Nephron (organoid): ENCODE measurements around the gene OR52E2.

Experiments
- H3K27ac Mint-ChIP-seq, 3 experiments: 2 replicates each; pipeline ENCODE4 v1.8.0; 2020; ENCODE audit warnings: mixed read lengths in 3 of 3, mild to moderate bottlenecking in 2 of 3, moderate library complexity in 1 of 3
- H3K27me3 Mint-ChIP-seq: 2 replicates; pipeline ENCODE4 v1.8.0; 2021; ENCODE audit warnings: low read depth, mild to moderate bottlenecking, moderate library complexity, mixed read lengths
- H3K36me3 Mint-ChIP-seq: 2 replicates; pipeline ENCODE4 v1.8.0; 2020; ENCODE audit warnings: low read depth, mixed read lengths
- H3K4me1 Mint-ChIP-seq: 2 replicates; pipeline ENCODE4 v1.8.0; 2020; ENCODE audit warnings: mixed read lengths
- H3K4me3 Mint-ChIP-seq, 3 experiments: 2 replicates each; pipeline ENCODE4 v1.8.0; 2020; ENCODE audit warnings: mild to moderate bottlenecking in 3 of 3, mixed read lengths in 3 of 3, moderate library complexity in 2 of 3
- H3K9me3 Mint-ChIP-seq: 2 replicates; pipeline ENCODE4 v1.8.0; 2020; ENCODE audit warnings: mixed read lengths
- TF ChIP-seq, protein P1 (sequence below), 3 experiments: fragments of 200-600 bp; sonication (generic); IDR thresholded peaks; one replicate each; pipeline ENCODE4 v1.5.0; 2021; ENCODE audit warnings: antibody characterized with exemption in 3 of 3; ENCODE audit not compliant: unreplicated experiment in 3 of 3

Gene OR52E2

DNA sequence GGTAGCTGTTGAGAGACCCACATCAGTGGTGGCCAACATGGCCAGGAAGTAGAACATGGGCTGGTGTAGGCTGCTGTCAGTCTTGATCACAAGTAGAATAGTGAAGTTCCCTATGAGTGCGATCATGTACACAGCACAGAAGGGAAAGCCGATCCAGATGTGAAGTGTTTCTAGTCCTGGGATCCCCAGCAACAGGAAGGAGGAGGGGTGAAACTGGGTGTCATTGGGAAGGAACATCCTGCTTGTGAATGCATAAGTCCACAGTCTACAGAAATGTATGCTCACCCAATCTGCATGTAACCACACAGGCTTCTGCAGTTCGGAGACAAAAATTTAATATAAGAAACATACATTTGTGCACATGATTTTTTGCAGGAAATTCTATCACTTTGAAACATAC, at the start of gene OR52E2:
TSS of gene OR52E2 (minus strand) at position 237 of the 400 bp plus-strand sequence. CDS start at position 237, 0 bp downstream.
- TF ChIP-seq, protein P1, sequence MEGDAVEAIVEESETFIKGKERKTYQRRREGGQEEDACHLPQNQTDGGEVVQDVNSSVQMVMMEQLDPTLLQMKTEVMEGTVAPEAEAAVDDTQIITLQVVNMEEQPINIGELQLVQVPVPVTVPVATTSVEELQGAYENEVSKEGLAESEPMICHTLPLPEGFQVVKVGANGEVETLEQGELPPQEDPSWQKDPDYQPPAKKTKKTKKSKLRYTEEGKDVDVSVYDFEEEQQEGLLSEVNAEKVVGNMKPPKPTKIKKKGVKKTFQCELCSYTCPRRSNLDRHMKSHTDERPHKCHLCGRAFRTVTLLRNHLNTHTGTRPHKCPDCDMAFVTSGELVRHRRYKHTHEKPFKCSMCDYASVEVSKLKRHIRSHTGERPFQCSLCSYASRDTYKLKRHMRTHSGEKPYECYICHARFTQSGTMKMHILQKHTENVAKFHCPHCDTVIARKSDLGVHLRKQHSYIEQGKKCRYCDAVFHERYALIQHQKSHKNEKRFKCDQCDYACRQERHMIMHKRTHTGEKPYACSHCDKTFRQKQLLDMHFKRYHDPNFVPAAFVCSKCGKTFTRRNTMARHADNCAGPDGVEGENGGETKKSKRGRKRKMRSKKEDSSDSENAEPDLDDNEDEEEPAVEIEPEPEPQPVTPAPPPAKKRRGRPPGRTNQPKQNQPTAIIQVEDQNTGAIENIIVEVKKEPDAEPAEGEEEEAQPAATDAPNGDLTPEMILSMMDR (IDR thresholded peaks at IDR 0.05; ENCODE audit: unreplicated experiment in 3 of 3) = no peak
- no peaks in the 10 kb centered on the region for H3K36me3 Mint-ChIP-seq
- no peaks in the 10 kb centered on the region for H3K9me3 Mint-ChIP-seq
- H3K4me3 Mint-ChIP-seq = no peak within 1 kb of the TSS
- no peak within 1 kb of the TSS for H3K27ac Mint-ChIP-seq
- peaks cover 5% of the 10 kb centered on the region for H3K4me1 Mint-ChIP-seq
- H3K27me3 Mint-ChIP-seq = no peaks in the 10 kb centered on the region

DNA sequence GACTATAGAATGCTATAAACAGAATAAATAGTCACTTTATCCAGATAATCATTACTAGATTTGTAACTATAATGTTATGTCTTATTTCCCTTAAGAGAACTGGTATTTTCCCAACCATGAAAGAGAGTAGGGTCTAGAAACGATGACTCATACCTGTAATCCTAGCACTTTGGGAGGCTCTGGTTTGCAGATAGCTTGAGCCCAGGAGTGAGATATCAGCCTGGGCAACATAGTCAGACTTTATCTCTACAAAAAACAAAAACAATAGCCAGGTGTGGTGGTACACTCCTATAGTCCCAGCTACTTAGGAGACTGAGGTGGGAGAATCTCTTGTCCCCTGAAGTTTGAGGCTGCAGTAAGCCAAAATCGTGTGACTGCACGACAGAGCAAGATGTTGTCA, 47.9 kb upstream of the OR52E2 start:
- Mint-ChIP-seq H3K4me1 (peaks cover 5% of the 10 kb centered on the region), H3K36me3 (no peaks in the 10 kb centered on the region), H3K27ac (no peak overlapping the region), H3K9me3 (no peaks in the 10 kb centered on the region), H3K27me3 (no peaks in the 10 kb centered on the region), H3K4me3 (no peak overlapping the region)
- TF ChIP-seq, protein P1 (IDR thresholded peaks at IDR 0.05; ENCODE audit: unreplicated experiment in 3 of 3) = no peak

DNA sequence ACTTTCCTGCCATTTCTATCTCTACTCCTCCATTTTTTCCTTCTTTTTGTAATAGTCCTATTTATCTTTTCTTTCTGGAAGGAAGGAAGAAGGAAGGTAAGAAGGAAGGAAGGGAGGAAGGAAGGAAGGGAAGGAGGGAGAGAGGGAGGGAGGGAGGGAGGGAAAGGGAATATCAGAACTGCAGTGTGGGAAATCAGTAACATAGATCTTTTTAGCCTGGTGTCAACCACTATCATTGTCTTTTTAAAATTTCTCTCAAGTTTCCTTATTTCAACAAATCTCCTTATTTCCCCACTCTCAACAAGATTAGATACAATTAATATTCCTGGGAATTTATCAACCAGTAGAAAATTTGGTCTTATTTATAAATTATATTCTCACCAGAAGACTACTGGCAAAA, 43.6 kb upstream of the OR52E2 start:
- Mint-ChIP-seq H3K27me3 (no peaks in the 10 kb centered on the region), H3K27ac (no peak overlapping the region), H3K4me1 (peaks cover 8% of the 10 kb centered on the region), H3K36me3 (no peaks in the 10 kb centered on the region), H3K9me3 (no peaks in the 10 kb centered on the region), H3K4me3 (no peak overlapping the region)
- TF ChIP-seq, protein P1 (IDR thresholded peaks at IDR 0.05; ENCODE audit: unreplicated experiment in 3 of 3) = no peak

DNA sequence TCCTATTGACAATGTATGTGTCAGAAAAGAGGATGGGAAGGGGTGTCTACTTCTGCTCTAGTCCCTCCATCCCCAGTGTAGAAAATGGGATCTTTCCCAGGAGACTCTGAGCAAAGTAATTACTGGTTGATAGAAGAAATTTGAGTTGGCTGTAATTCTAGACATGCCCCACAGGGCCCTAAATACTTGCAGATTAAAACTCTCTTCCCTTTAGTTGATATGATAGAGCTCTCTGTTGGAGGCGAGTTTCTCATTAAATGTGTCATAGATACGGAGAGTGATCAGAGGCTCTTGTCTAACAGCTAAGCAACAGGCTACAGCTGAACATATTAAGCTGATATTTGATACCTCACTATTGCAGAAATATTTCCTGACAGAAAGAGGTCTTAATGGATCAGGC, 42.8 kb upstream of the OR52E2 start:
- Mint-ChIP-seq H3K9me3 (no peaks in the 10 kb centered on the region), H3K27ac (no peak overlapping the region), H3K4me3 (no peak overlapping the region), H3K36me3 (no peaks in the 10 kb centered on the region), H3K27me3 (no peaks in the 10 kb centered on the region), H3K4me1 (peaks cover 8% of the 10 kb centered on the region)
- TF ChIP-seq, protein P1 (IDR thresholded peaks at IDR 0.05; ENCODE audit: unreplicated experiment in 3 of 3) = no peak

DNA sequence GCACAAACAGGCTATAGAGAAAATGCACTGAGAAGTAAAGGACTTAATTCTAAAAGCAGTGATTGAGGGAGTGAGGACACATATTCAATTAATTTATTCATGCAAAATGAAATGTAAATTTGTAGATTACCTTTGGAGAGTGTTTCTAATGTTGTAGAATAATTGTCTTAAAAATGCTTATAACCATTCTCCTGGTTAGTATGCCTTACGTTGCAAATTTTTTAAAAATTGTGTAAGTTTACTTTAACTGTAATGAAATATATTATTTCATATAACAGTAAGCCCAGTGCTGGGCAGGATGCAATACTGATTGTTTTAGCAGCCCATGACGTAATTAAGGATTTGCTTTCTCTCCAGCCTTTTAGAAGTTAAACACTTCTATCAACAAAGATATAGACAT, 36.6 kb upstream of the OR52E2 start:
- Mint-ChIP-seq H3K4me3 (no peak overlapping the region), H3K4me1 (no peaks in the 10 kb centered on the region), H3K9me3 (no peaks in the 10 kb centered on the region), H3K36me3 (no peaks in the 10 kb centered on the region), H3K27ac (no peak overlapping the region), H3K27me3 (no peaks in the 10 kb centered on the region)
- TF ChIP-seq, protein P1 (IDR thresholded peaks at IDR 0.05; ENCODE audit: unreplicated experiment in 3 of 3) = no peak

DNA sequence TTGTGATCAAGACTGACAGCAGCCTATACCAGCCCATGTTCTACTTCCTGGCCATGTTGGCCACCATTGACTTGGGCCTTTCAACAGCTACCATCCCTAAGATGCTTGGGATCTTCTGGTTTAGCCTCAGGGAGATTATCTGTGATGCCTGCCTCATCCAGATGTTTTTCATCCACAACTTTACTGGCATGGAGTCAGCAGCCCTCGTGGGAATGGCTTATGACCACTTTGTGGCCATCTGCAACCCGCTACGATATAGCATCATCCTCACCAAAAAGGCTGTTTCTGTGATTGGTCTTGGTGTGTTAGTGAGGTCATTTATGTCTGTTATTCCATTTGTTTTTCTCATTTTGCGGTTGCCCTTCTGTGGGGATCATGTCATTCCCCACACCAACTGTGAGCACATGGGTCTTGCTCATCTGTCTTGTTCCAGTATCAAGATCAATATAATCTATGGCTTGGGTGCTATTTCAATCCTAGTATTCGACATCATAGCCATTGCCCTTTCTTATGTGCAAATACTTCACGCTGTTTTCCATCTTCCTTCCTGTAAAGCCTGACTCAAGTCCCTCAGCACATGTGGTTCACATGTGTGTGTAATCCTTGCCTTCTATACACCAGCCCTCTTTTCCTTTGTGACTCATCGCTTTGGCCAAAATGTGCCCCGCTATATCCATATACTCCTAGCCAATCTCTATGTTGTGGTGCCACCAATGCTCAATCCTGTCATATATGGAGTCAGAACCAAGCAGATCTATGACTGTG, 33.6 kb upstream of the OR52E2 start:
- Mint-ChIP-seq H3K4me3 (no peak overlapping the region), H3K9me3 (no peaks in the 10 kb centered on the region), H3K4me1 (no peaks in the 10 kb centered on the region), H3K27me3 (no peaks in the 10 kb centered on the region), H3K27ac (no peak overlapping the region), H3K36me3 (no peaks in the 10 kb centered on the region)
- TF ChIP-seq, protein P1 (IDR thresholded peaks at IDR 0.05; ENCODE audit: unreplicated experiment in 3 of 3) = no peak
